ENCODE results near the gene USP7. TPM values are rescaled to one million over a fixed set of nuclear protein-coding genes. Genes with fewer than 3 reads are reported as not detected.
A peak's percentile ranks its signal among the peaks of the same experiment; 100 is the strongest.

The USP7 gene
- total RNA-seq, 6 donors from 2014 or later = 68.2 to 122 (median 72.2) TPM

GRCh38 chr16:8892101-8892575, 71.6 kb downstream of the USP7 start:
- Histone ChIP-seq H3K9me3 (no peaks in the 10 kb centered on the region), H3K4me1 (no peaks in the 10 kb centered on the region), H3K27me3 (no peaks in the 10 kb centered on the region), H3K4me3 (no peak overlapping the region), H3K36me3 (peaks cover 28 to 79% (median 58%) of the 10 kb centered on the region in 4 donors), H3K27ac (peak overlapping the region in 1 of 4 donors; percentile 19)
- TF ChIP-seq CTCF (IDR thresholded peaks at IDR 0.05) (no peak), POLR2A (IDR thresholded peaks at IDR 0.05) (no peak), EP300 (IDR thresholded peaks at IDR 0.05) (no peak), POLR2AphosphoS5 (IDR thresholded peaks at IDR 0.05) (no peak)
- ATAC-seq (ENCODE audit: low FRiP score in 2 of 2) (no peak), DNase-seq (peak in 1 of 2 donors; percentile 68)
- WGBS, 2 donors = 79 to 87% methylated on average over 13 to 16 of the region's 16 CpGs

GRCh38 chr16:8890549-8890921, 73.2 kb downstream of the USP7 start:
- Histone ChIP-seq H3K27ac (no peak overlapping the region), H3K27me3 (no peaks in the 10 kb centered on the region), H3K36me3 (peaks cover 14 to 63% (median 45%) of the 10 kb centered on the region in 4 donors), H3K4me3 (no peak overlapping the region), H3K9me3 (no peaks in the 10 kb centered on the region), H3K4me1 (peaks cover 7 to 11% (median 8%) of the 10 kb centered on the region in 4 donors)
- 98 to 100% methylated on average over 2 to 5 of the region's 5 CpGs for WGBS, 2 donors
- no peak for TF ChIP-seq CTCF (IDR thresholded peaks at IDR 0.05)
- no peak for TF ChIP-seq POLR2AphosphoS5 (IDR thresholded peaks at IDR 0.05)
- no peak for TF ChIP-seq POLR2A (IDR thresholded peaks at IDR 0.05)
- TF ChIP-seq EP300 (IDR thresholded peaks at IDR 0.05) = no peak
- DNase-seq (no peak), ATAC-seq (ENCODE audit: low FRiP score in 2 of 2) (no peak)

- no peak for TF ChIP-seq POLR2AphosphoS5 (IDR thresholded peaks at IDR 0.05)
- no peak for TF ChIP-seq CTCF (IDR thresholded peaks at IDR 0.05)
- no peak for TF ChIP-seq EP300 (IDR thresholded peaks at IDR 0.05)
- no peak for TF ChIP-seq POLR2A (IDR thresholded peaks at IDR 0.05)
- no peaks in the 10 kb centered on the region for H3K9me3 ChIP-seq
- ATAC-seq (ENCODE audit: low FRiP score in 2 of 2) (no peak), DNase-seq (no peak)
- H3K36me3 ChIP-seq = peaks cover 9 to 57% (median 40%) of the 10 kb centered on the region in 4 donors
- 84 to 85% methylated on average over 14 of the region's 14 CpGs for WGBS, 2 donors
- no peak overlapping the region for H3K4me3 ChIP-seq
- H3K4me1 ChIP-seq = peaks cover 7 to 13% (median 9%) of the 10 kb centered on the region in 4 donors
- no peak overlapping the region for H3K27ac ChIP-seq
- H3K27me3 ChIP-seq = no peaks in the 10 kb centered on the region
These were observed 73.7 kb downstream of the USP7 start for GRCh38 chr16:8889893-8890548.

- peaks cover 4 to 49% (median 32%) of the 10 kb centered on the region in 4 donors for H3K36me3 ChIP-seq
- no peaks in the 10 kb centered on the region for H3K27me3 ChIP-seq
- ATAC-seq (ENCODE audit: low FRiP score in 2 of 2) = no peak
- peaks cover 7 to 13% (median 9%) of the 10 kb centered on the region in 4 donors for H3K4me1 ChIP-seq
- no peak overlapping the region for H3K27ac ChIP-seq
- H3K9me3 ChIP-seq = no peaks in the 10 kb centered on the region
- H3K4me3 ChIP-seq = no peak overlapping the region
- no peak for TF ChIP-seq POLR2A (IDR thresholded peaks at IDR 0.05)
- TF ChIP-seq POLR2AphosphoS5 (IDR thresholded peaks at IDR 0.05) = no peak
- no peak for TF ChIP-seq EP300 (IDR thresholded peaks at IDR 0.05)
- TF ChIP-seq CTCF (IDR thresholded peaks at IDR 0.05) = no peak
- peak in 1 of 2 donors; percentile 62 for DNase-seq
- WGBS, 2 donors = 78 to 86% methylated on average over 13 to 22 of the region's 23 CpGs
These were observed 74.5 kb downstream of the USP7 start for GRCh38 chr16:8888951-8889892.

All from upper lobe of left lung (tissue), 6 donors.